ENCODE measurements around the gene AOPEP.

AOPEP gene

GRCh38 chr9:94794476-94795167 lies 68.1 kb downstream of the AOPEP start:
- no peak for DNase-seq (ENCODE audit: low read depth)

GRCh38 chr9:94796687-94797086 lies 70.2 kb downstream of the AOPEP start:
- DNase-seq (ENCODE audit: low read depth) = peak; percentile 36

DNA sequence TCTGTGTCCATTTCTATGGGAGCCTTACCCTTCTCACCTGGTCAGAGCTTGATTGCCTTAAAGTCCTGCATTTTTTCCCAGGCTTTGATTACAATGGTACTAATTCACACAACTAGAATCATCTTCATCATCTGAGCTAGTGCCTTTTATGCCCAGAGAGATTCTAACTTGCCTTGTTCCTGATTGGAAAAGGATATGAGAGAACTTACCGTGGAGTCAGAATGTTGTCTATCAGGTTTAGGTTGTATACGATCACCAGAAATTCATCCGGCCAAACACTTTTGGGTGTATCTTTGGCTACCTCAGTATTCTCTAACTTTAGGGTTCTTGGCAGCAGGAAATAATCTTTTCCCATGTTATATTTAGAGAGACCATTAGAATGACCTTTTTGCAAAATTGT lies 71.7 kb downstream of the AOPEP start:
- no peak for DNase-seq (ENCODE audit: low read depth)

- DNase-seq (ENCODE audit: low read depth) = no peak
Measured at GRCh38 chr9:94798708-94799107, 72.2 kb downstream of the AOPEP start.

- DNase-seq (ENCODE audit: low read depth) = peak; percentile 84
Measured at GRCh38 chr9:94799578-94800264, 73.2 kb downstream of the AOPEP start.

DNA sequence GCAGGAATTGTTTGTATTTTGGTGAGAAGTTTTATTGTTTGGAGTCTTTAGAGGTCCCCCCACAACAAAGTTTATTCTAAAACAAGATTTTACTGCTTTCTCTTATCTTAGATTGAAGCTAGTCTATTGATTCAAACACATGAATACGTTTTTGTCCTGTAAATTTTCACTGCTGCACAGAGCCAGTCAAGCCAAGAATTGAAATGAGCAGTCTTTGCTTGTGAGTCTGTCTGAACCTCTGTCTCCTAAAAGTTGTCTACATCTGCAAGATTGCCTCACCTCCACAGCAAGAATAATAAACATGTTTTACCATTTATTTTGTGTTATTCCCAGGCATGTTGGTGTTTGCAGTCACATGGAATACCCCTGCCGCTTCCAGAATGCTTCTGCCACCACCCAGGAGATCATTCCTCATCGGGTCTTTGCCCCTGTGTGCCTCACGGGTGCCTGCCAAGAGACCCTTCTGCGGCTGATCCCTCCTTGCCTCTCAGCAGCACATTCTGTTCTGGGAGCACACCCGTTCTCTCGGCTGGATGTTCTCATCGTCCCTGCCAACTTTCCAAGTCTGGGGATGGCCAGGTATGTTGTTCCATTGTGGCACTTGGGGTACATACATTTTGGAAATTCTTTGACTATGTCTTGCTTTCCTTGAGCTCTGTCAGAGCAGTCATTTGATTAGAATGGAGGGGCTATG lies 74.1 kb downstream of the AOPEP start:
- DNase-seq (ENCODE audit: low read depth) = peak; percentile 57

DNA sequence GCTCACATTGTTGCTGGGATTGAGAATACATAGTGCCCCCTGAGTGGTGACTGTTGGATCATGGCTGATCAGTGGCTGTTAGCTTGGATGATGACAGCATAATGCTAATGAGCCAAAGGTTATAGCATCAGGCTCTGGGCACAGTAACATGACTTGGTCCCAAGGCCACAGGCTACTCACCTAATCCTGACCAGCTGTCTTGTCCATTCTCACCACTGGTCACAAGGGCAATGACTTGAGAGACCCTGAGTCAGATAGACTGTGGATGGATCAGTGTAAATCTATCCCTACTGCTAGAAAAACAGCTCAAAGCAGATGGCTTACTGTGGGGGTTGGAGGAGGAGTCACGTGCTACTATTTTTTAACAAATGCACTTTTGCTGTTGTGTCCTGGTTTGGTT lies 74.7 kb downstream of the AOPEP start:
- no peak for DNase-seq (ENCODE audit: low read depth)

DNA sequence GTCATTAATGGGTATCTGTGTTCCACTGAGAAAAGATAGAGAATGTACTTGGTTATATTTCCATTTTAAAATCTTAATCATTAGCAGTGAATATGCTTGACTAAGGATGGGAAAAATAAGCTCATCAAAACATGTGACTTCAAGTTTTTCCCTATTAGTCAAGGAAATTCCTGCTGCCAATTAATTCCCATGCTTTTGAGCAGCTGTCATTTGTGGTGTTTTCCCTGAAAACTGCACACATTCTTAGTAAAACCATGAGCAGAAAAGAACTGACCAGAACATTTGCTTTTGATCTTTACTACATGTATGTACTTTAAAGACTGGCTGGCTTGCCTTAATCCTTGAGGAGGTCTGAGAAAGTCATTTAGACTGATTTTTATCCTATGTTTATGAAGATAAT lies 75.2 kb downstream of the AOPEP start:
- peak; percentile 36 for DNase-seq (ENCODE audit: low read depth)

- no peak for DNase-seq (ENCODE audit: low read depth)
Measured at GRCh38 chr9:94802251-94802650, 75.8 kb downstream of the AOPEP start.

DNA sequence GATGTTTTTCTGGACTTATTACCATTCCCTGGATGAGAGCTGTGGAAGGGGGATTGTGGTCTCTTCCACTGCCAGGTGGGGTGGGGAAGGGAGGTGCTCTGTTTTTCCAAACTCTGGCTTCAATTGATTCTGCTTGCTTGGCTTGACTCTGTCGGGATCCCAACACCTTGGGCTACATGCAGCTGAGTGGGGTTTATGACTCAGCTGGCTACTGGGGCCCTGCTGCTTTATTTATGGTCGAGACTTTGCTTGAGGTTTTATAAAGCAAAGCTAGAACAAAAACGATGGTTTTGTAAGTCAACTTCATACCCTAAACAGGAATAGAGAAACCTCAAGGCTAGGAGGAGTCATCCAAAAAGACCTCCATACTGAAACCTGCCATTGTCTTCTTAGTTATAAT lies 76.3 kb downstream of the AOPEP start:
- DNase-seq (ENCODE audit: low read depth) = peak; percentile 78

DNA sequence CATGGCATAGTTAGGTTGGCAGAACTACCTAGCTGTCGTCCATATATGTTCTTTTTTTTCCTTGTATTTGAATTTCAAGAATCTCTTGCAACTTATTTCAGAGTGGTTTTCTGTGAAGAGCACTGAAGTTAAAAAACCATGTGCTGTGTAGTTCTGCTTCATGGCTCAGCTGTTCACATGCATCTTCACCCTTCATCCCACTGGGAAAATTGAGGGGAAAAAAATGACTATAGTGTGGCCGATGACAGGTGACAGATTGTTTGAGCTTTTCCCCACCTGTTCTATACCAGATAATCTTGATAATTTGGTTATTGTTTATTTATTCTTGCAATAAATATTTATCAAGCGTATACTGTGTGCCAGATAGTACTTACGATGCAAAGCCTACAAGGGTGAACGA lies 77.8 kb downstream of the AOPEP start:
- DNase-seq (ENCODE audit: low read depth) = no peak

GRCh38 chr9:94805051-94805489 lies 78.6 kb downstream of the AOPEP start:
- DNase-seq (ENCODE audit: low read depth) = no peak

DNA sequence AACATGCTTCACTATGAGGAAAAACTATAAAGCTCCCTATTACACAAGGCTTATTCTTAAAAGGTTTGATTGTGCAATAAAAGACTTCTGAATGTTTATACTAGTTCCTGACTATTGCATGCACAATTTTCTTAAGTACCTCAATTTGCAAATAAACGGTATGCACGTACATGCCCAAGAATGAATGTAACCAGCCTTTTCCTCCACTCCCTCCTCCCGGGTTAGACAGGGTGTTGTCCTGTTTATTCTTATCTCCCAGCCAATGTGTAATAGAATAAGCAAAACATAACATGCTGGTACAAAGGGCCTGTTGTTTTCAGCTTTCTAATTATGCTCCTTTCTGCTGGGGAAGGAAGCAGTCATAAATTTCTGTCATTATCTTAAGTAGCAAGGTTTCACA lies 79.1 kb downstream of the AOPEP start:
- DNase-seq (ENCODE audit: low read depth) = peak; percentile 98

- no peak for DNase-seq (ENCODE audit: low read depth)
Measured at GRCh38 chr9:94806307-94806893, 79.9 kb downstream of the AOPEP start.

- no peak for DNase-seq (ENCODE audit: low read depth)
Measured at GRCh38 chr9:94807556-94807955, 81.1 kb downstream of the AOPEP start.

GRCh38 chr9:94808926-94809700 lies 82.6 kb downstream of the AOPEP start:
- DNase-seq (ENCODE audit: low read depth) = no peak

DNA sequence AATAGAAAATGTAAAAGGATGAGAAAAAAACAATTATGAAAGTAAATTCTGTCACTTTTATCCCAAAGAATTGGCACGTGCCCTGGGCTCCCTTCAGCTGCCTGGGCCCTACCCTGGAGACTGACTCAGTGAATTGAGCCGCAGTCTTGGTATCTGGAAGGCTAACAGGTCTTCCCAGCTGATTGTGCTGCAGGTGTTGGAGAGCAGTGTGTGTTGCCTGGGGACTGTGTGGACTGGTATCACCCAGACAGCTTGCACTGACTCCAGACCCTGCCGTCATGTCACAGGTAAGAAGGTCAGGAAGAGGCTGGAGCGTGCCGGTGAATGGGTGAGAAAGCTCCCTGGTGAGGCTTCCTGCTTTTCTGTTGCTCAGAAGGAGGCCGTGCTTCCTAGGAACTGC lies 83.3 kb downstream of the AOPEP start:
- no peak for DNase-seq (ENCODE audit: low read depth)

- no peak for DNase-seq (ENCODE audit: low read depth)
Measured at GRCh38 chr9:94811074-94811473, 84.6 kb downstream of the AOPEP start.

GRCh38 chr9:94812343-94812742 lies 85.8 kb downstream of the AOPEP start:
- DNase-seq (ENCODE audit: low read depth) = peak; percentile 80

DNA sequence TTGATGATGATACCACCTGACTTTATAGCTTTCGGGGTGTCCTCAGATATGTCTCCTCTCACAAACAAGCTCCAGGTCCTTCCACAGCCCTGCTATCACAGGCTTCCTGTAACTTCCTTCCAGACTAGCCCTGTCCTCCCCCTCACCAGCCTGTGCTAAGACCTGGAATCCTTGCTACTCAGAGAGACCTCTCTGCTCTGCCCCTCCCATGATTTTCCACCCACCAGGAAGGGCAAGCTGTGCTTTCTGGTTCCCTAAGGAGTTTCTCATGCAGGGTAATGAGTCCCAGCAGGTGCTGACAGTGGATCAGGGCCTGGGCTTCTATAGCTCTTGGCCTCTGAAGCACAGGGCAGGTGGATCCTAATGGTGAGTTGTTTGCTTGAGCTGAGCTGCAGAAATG lies 86.9 kb downstream of the AOPEP start:
- DNase-seq (ENCODE audit: low read depth) = no peak

GRCh38 chr9:94817291-94818177 lies 91.0 kb downstream of the AOPEP start:
- DNase-seq (ENCODE audit: low read depth) = no peak

Data from iris pigment epithelial cell (primary cell).